Measurements from ENCODE around the gene STRIP1.
A peak's percentile ranks its signal among the peaks of the same experiment; 100 is the strongest.
"Not testable (repeated sequence)": the region's sequence is repeated elsewhere in the genome, so short reads cannot be mapped to it uniquely, and the experiment has no call there.

The STRIP1 gene

GRCh38 chr1:110007046-110007830 is 27.2 kb upstream of the STRIP1 start:
- no peak for DNase-seq (ENCODE audit: low spot score)

- DNase-seq (ENCODE audit: low spot score) = no peak
These were observed 25.4 kb upstream of the STRIP1 start for GRCh38 chr1:110008971-110009565.

- DNase-seq (ENCODE audit: low spot score) = peak; percentile 46
These were observed 22.8 kb upstream of the STRIP1 start for GRCh38 chr1:110011527-110012041.

- DNase-seq (ENCODE audit: low spot score) = no peak
These were observed 22.2 kb upstream of the STRIP1 start for GRCh38 chr1:110012100-110012780.

GRCh38 chr1:110017792-110018191 is 16.6 kb upstream of the STRIP1 start:
- no peak for DNase-seq (ENCODE audit: low spot score)

GRCh38 chr1:110018396-110018795 is 16.0 kb upstream of the STRIP1 start:
- DNase-seq (ENCODE audit: low spot score) = no peak

- DNase-seq (ENCODE audit: low spot score) = no peak
These were observed 14.7 kb upstream of the STRIP1 start for GRCh38 chr1:110019770-110020169.

GRCh38 chr1:110021285-110021684 is 13.1 kb upstream of the STRIP1 start:
- DNase-seq (ENCODE audit: low spot score) = no peak

GRCh38 chr1:110024613-110025012 is 9.8 kb upstream of the STRIP1 start:
- DNase-seq (ENCODE audit: low spot score) = no peak

GRCh38 chr1:110030687-110031086 is 3.7 kb upstream of the STRIP1 start:
- not testable (repeated sequence) for DNase-seq (ENCODE audit: low spot score)

- DNase-seq (ENCODE audit: low spot score) = no peak
These were observed 2.1 kb upstream of the STRIP1 start for GRCh38 chr1:110032327-110032726.

GRCh38 chr1:110033421-110033820 is 1.0 kb upstream of the STRIP1 start:
- no peak for DNase-seq (ENCODE audit: low spot score)

- DNase-seq (ENCODE audit: low spot score) = no peak
These were observed 379 bp upstream of the STRIP1 start for GRCh38 chr1:110034040-110034450.

- no peak for DNase-seq (ENCODE audit: low spot score)
These were observed 870 bp downstream of the STRIP1 start for GRCh38 chr1:110035236-110035752.

- no peak for DNase-seq (ENCODE audit: low spot score)
These were observed 3.8 kb downstream of the STRIP1 start for GRCh38 chr1:110038271-110038670.

- no peak for DNase-seq (ENCODE audit: low spot score)
These were observed 5.2 kb downstream of the STRIP1 start for GRCh38 chr1:110039641-110040040.

- DNase-seq (ENCODE audit: low spot score) = no peak
These were observed 6.1 kb downstream of the STRIP1 start for GRCh38 chr1:110040548-110040947.

- no peak for DNase-seq (ENCODE audit: low spot score)
These were observed 8.6 kb downstream of the STRIP1 start for GRCh38 chr1:110043016-110043415.

GRCh38 chr1:110047463-110047862 is 13.0 kb downstream of the STRIP1 start:
- DNase-seq (ENCODE audit: low spot score) = no peak

- no peak for DNase-seq (ENCODE audit: low spot score)
These were observed 13.8 kb downstream of the STRIP1 start for GRCh38 chr1:110048240-110048639.

GRCh38 chr1:110048923-110049601 is 14.6 kb downstream of the STRIP1 start:
- DNase-seq (ENCODE audit: low spot score) = no peak
